ENCODE data around the gene HCFC1R1.
A peak's percentile ranks its signal among the peaks of the same experiment; 100 is the strongest.

Gene HCFC1R1

GRCh38 chr16:3000540-3000939, 23.2 kb downstream of the HCFC1R1 start:
- DNase-seq (ENCODE audit: low spot score) = no peak

GRCh38 chr16:2999929-3000328, 23.8 kb downstream of the HCFC1R1 start:
- no peak for DNase-seq (ENCODE audit: low spot score)

GRCh38 chr16:2996298-2996697, 27.4 kb downstream of the HCFC1R1 start:
- DNase-seq (ENCODE audit: low spot score) = no peak

- no peak for DNase-seq (ENCODE audit: low spot score)
These were observed 31.2 kb downstream of the HCFC1R1 start for GRCh38 chr16:2992383-2993081.

GRCh38 chr16:2991566-2992261, 32.0 kb downstream of the HCFC1R1 start:
- DNase-seq (ENCODE audit: low spot score) = no peak

GRCh38 chr16:2990891-2991290, 32.9 kb downstream of the HCFC1R1 start:
- DNase-seq (ENCODE audit: low spot score) = no peak

- DNase-seq (ENCODE audit: low spot score) = no peak
These were observed 35.1 kb downstream of the HCFC1R1 start for GRCh38 chr16:2988590-2989099.

- DNase-seq (ENCODE audit: low spot score) = no peak
These were observed 35.9 kb downstream of the HCFC1R1 start for GRCh38 chr16:2987833-2988232.

GRCh38 chr16:2987286-2987685, 36.5 kb downstream of the HCFC1R1 start:
- DNase-seq (ENCODE audit: low spot score) = no peak

GRCh38 chr16:2986623-2987188, 37.0 kb downstream of the HCFC1R1 start:
- no peak for DNase-seq (ENCODE audit: low spot score)

GRCh38 chr16:2985893-2986355, 37.8 kb downstream of the HCFC1R1 start:
- no peak for DNase-seq (ENCODE audit: low spot score)

GRCh38 chr16:2985462-2985861, 38.3 kb downstream of the HCFC1R1 start:
- DNase-seq (ENCODE audit: low spot score) = no peak

- peak; percentile 59 for DNase-seq (ENCODE audit: low spot score)
These were observed 40.0 kb downstream of the HCFC1R1 start for GRCh38 chr16:2983706-2984136.

- no peak for DNase-seq (ENCODE audit: low spot score)
These were observed 41.3 kb downstream of the HCFC1R1 start for GRCh38 chr16:2982402-2982801.

- no peak for DNase-seq (ENCODE audit: low spot score)
These were observed 41.9 kb downstream of the HCFC1R1 start for GRCh38 chr16:2981899-2982250.

GRCh38 chr16:2981177-2981898, 42.4 kb downstream of the HCFC1R1 start:
- no peak for DNase-seq (ENCODE audit: low spot score)

- DNase-seq (ENCODE audit: low spot score) = peak; percentile 91
These were observed 43.2 kb downstream of the HCFC1R1 start, which contains the start of gene PKMYT1 for GRCh38 chr16:2980227-2981176. TSS of gene PKMYT1 (minus strand) at chr16:2980446. CDS start at chr16:2979657, 789 bp downstream.

- no peak for DNase-seq (ENCODE audit: low spot score)
These were observed 44.0 kb downstream of the HCFC1R1 start for GRCh38 chr16:2979669-2980226.

GRCh38 chr16:2977440-2977839, 46.3 kb downstream of the HCFC1R1 start:
- DNase-seq (ENCODE audit: low spot score) = no peak

GRCh38 chr16:2976673-2977072, 47.1 kb downstream of the HCFC1R1 start:
- no peak for DNase-seq (ENCODE audit: low spot score)

- no peak for DNase-seq (ENCODE audit: low spot score)
These were observed 47.5 kb downstream of the HCFC1R1 start for GRCh38 chr16:2976201-2976600.
